Activated CD8-positive, alpha-beta T cell treated with anti-CD3 and anti-CD28 coated beads, Interleukin-2, amount 10 ng/mL, durations not matched to agents 7 days and 5 days (primary cell): ENCODE results near the gene GABBR2. TPM values are rescaled to one million over a fixed set of nuclear protein-coding genes. Genes with fewer than 3 reads are reported as not detected.
A peak's percentile ranks its signal among the peaks of the same experiment; 100 is the strongest.

Experiments used
- ATAC-seq: fragments of 150-1000 bp; cut with Tn5 transposase; one replicate; pipeline ENCODE4 v1.10.0; 2021; ENCODE audit warnings: moderate library complexity
- CTCF ChIA-PET: fragments of 350-600 bp; sonication (Branson Sonifier 250); formaldehyde crosslinking; loops from one replicate; lab custom pipeline; 2021; ENCODE audit warnings: antibody characterized with exemption; lab: Charles Lee
- POLR2A ChIA-PET: fragments of 350-600 bp; sonication (Branson Sonifier 250); formaldehyde crosslinking; loops from one replicate; lab custom pipeline; 2021; ENCODE audit warnings: antibody characterized with exemption; lab: Charles Lee
- DNase-seq: peaks from one replicate; pipeline ENCODE4 v3.0.0-alpha.2; 2020
- H3K27ac Mint-ChIP-seq: one replicate; pipeline ENCODE4 v1.8.0; 2021; ENCODE audit warnings: mild to moderate bottlenecking, mixed read lengths
- H3K27me3 Mint-ChIP-seq: one replicate; pipeline ENCODE4 v1.8.0; 2021; ENCODE audit warnings: low read depth, mixed read lengths
- H3K36me3 Mint-ChIP-seq: one replicate; pipeline ENCODE4 v1.8.0; 2021; ENCODE audit warnings: low read depth, mixed read lengths
- H3K4me1 Mint-ChIP-seq: one replicate; pipeline ENCODE4 v1.8.0; 2021; ENCODE audit warnings: low read depth, mixed read lengths
- H3K4me3 Mint-ChIP-seq: one replicate; pipeline ENCODE4 v1.8.0; 2021; ENCODE audit warnings: mild to moderate bottlenecking, mixed read lengths
- H3K9me3 Mint-ChIP-seq: one replicate; pipeline ENCODE4 v1.8.0; 2022; ENCODE audit warnings: mixed read lengths; ENCODE audit not compliant: insufficient read depth
- total RNA-seq, 2 experiments: library from RNA; stranded (reverse); gene quantifications; one replicate each; pipeline ENCODE4 v1.2.3, GENCODE V29; 2021

Gene GABBR2
- total RNA-seq, 2 experiments from 2014 or later, result not detected

DNA sequence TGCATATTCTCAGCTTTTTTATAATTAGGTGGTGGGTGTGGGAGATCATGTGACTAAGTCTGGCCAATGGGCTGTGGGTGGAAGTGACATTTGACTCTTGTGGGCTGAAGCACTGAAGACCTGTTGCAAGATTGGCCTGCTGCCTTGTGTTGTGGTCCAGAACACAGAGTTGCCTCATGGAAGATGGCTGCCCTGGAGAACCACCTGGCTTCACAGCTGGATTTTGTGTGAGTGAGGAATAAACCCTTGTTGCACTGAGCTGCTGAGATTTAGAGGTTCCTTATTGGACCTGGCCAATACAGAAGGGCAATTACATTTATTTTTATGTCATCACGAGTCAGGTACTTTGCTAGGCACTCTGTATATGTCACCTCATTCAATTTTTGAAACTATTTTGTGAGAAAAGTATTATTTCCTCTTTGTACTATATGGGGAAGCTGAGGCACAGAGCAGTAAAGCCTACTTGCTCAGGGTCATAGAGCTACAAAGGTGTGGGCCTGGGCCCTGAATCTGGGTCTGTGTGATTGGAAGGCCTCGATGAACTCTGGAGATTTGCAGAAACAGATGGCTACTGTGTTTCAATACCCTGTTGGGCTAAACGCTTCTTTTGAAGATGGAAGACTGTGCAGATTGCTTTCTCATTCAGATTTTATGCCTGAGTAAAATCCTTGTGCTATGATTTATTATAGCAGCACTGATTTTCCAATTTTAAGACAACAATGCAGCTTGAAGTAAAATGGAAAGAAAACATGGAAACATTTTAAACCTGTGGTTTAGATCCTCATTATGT lies 382.1 kb downstream of the GABBR2 start:
- POLR2A ChIA-PET, result no interaction called here
- no peak overlapping the region for H3K4me3 Mint-ChIP-seq
- CTCF ChIA-PET, result interaction anchor here (1.5 kb wide), 1 partner anchor 11 kb away, joined by 3 read pairs; no protein-coding TSS in a partner anchor
- H3K9me3 Mint-ChIP-seq, result no peaks in the 10 kb centered on the region
- DNase-seq (peak; percentile 19), ATAC-seq (no peak)
- H3K27ac Mint-ChIP-seq, result no peak overlapping the region
- peaks cover 3% of the 10 kb centered on the region for H3K27me3 Mint-ChIP-seq
- H3K4me1 Mint-ChIP-seq, result peaks cover 6% of the 10 kb centered on the region
- no peaks in the 10 kb centered on the region for H3K36me3 Mint-ChIP-seq

DNA sequence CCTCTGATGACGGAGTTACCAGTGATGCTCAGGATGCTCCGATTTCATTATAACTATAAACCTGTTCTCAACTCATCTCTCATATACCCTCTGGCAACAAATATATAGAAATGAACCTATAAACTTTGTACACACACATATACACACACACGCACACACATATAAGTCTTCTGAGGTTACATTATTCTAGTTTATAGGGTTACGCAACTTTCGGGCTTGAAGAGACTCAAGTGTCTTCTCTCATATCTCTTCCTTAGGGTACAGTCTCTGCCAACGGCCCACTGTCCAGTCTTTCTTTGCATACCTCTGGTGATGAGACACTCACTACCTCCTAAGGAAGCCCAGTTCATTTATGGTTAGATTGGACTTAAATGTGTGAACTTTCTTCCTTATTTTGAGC lies 383.9 kb downstream of the GABBR2 start:
- Mint-ChIP-seq H3K4me1 (peaks cover 6% of the 10 kb centered on the region), H3K4me3 (no peak overlapping the region), H3K9me3 (no peaks in the 10 kb centered on the region), H3K27me3 (no peaks in the 10 kb centered on the region), H3K36me3 (no peaks in the 10 kb centered on the region), H3K27ac (no peak overlapping the region)
- POLR2A ChIA-PET, result no interaction called here
- ATAC-seq (no peak), DNase-seq (no peak)
- CTCF ChIA-PET, result no interaction called here

DNA sequence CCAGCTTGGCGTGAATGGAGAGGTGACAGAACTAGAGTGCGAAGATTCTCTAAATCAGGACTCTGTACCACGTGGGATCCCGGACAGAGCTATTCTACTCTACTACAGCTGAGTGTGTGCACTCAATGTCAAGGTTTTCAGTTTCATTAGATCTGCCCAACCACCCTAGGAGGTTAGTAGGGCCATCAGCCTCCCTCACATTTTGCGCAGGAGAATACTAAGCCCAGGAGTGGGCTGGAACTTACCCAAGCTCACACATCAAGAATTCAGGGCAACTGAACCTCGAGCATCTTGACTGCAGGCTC lies 385.0 kb downstream of the GABBR2 start:
- Mint-ChIP-seq H3K27ac (no peak overlapping the region), H3K9me3 (no peaks in the 10 kb centered on the region), H3K27me3 (no peaks in the 10 kb centered on the region), H3K4me3 (no peak overlapping the region), H3K36me3 (no peaks in the 10 kb centered on the region), H3K4me1 (peaks cover 6% of the 10 kb centered on the region)
- POLR2A ChIA-PET, result no interaction called here
- no peak for DNase-seq
- no peak for ATAC-seq
- CTCF ChIA-PET, result interaction anchor here (1.0 kb wide), 1 partner anchor 452 kb away, joined by 3 read pairs; no protein-coding TSS in a partner anchor

GRCh38 chr9:98323051-98323830 lies 385.5 kb downstream of the GABBR2 start:
- ChIA-PET CTCF (interaction anchor here (1.0 kb wide), 1 partner anchor 453 kb away, joined by 3 read pairs; no protein-coding TSS in a partner anchor), POLR2A (no interaction called here)
- ATAC-seq (no peak), DNase-seq (no peak)
- Mint-ChIP-seq H3K9me3 (no peaks in the 10 kb centered on the region), H3K27me3 (no peaks in the 10 kb centered on the region), H3K27ac (no peak overlapping the region), H3K36me3 (no peaks in the 10 kb centered on the region), H3K4me3 (no peak overlapping the region), H3K4me1 (peaks cover 6% of the 10 kb centered on the region)

- no peaks in the 10 kb centered on the region for H3K9me3 Mint-ChIP-seq
- no peaks in the 10 kb centered on the region for H3K27me3 Mint-ChIP-seq
- POLR2A ChIA-PET, result no interaction called here
- DNase-seq (no peak), ATAC-seq (no peak)
- no peak overlapping the region for H3K4me3 Mint-ChIP-seq
- no peak overlapping the region for H3K27ac Mint-ChIP-seq
- CTCF ChIA-PET, result no interaction called here
- H3K4me1 Mint-ChIP-seq, result peaks cover 6% of the 10 kb centered on the region
- H3K36me3 Mint-ChIP-seq, result no peaks in the 10 kb centered on the region
Measured at GRCh38 chr9:98321269-98321668, 387.5 kb downstream of the GABBR2 start.

GRCh38 chr9:98318834-98319478 lies 389.8 kb downstream of the GABBR2 start:
- Mint-ChIP-seq H3K36me3 (no peaks in the 10 kb centered on the region), H3K4me3 (no peak overlapping the region), H3K4me1 (no peaks in the 10 kb centered on the region), H3K9me3 (no peaks in the 10 kb centered on the region), H3K27me3 (no peaks in the 10 kb centered on the region), H3K27ac (no peak overlapping the region)
- ChIA-PET CTCF (no interaction called here), POLR2A (interaction anchor here (0.6 kb wide), 1 partner anchor 110 kb away, joined by 4 read pairs; no protein-coding TSS in a partner anchor)
- ATAC-seq (no peak), DNase-seq (no peak)

DNA sequence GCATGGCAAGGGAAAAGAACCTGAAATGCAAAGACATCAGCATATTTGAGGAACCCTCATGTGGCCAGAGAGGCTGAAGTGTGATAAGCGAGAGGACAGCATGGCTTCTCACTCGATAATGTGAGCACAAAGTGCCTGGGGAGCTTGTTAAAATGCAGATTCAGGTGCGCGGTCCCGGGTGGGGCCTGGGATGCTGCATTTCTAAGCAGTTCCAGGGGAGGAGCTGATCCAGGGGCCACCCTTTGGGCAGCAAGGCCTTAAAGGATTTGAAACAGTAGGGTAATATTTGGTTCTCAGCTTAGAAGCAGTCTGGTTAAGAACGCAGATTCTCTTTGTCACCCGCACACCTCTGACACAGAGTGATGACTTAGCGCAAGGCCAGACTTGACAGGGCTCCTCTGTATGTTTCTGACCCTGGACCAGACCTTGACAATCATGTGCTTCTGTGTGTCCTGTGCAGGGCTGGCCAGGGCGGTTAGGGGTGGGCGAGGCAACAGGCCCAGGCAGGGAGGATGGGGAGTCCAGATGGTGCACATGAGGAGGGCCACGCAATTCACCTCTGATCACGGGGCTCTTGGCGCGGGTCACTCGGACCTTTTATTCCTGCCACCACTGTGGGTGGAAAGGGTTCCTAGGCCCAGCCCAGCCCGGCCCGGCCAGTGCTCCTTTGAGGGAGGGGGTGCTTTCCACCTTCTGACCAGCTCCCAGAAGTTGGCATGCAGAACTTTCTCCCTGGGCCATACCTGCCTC lies 390.5 kb downstream of the GABBR2 start:
- CTCF ChIA-PET, result no interaction called here
- Mint-ChIP-seq H3K4me3 (no peak overlapping the region), H3K9me3 (no peaks in the 10 kb centered on the region), H3K4me1 (no peaks in the 10 kb centered on the region), H3K27ac (no peak overlapping the region), H3K36me3 (no peaks in the 10 kb centered on the region), H3K27me3 (no peaks in the 10 kb centered on the region)
- DNase-seq, result no peak
- POLR2A ChIA-PET, result interaction anchor here (0.6 kb wide), 1 partner anchor 111 kb away, joined by 4 read pairs; no protein-coding TSS in a partner anchor
- no peak for ATAC-seq

DNA sequence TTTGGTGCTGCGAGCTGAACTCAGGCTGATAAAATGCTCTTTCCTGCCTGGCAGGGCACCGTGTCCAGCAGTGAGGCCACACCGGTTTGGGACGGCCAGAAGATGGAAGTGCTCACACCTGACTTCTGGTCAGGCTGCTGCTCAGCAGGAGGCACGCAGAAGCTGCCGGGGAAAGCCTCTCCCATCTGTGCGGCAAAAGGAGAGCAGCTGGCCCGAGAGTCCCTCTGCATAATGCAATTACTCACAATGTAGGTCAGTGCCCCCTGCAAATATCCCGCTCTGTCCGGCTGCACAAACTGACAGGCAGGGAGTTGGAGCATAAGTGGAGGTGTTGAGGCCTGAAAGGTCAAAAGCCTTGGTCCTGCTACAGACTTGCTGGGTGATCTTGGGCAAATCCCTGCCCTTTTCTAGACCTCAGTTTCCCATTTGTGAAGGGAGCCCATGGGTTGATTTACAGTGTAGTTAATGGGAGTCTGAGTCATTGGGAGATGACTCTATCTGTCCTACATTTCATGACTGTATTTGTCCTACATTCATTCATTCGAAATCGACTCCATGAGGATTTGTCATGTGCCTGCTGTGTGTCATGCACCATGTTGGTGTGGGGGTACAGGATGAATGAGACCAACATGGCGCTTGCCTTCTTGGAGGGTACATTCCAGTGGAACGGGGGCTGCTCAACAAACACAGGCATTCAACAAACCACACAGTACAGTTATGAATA lies 391.4 kb downstream of the GABBR2 start:
- H3K36me3 Mint-ChIP-seq, result no peaks in the 10 kb centered on the region
- H3K4me1 Mint-ChIP-seq, result no peaks in the 10 kb centered on the region
- H3K9me3 Mint-ChIP-seq, result no peaks in the 10 kb centered on the region
- POLR2A ChIA-PET, result no interaction called here
- CTCF ChIA-PET, result interaction anchor here (5.4 kb wide), 1 partner anchor 459 kb away, joined by 50 read pairs; no protein-coding TSS in a partner anchor
- DNase-seq, result no peak
- no peak overlapping the region for H3K27ac Mint-ChIP-seq
- ATAC-seq, result no peak
- H3K4me3 Mint-ChIP-seq, result no peak overlapping the region
- H3K27me3 Mint-ChIP-seq, result no peaks in the 10 kb centered on the region

GRCh38 chr9:98316445-98317133 lies 392.1 kb downstream of the GABBR2 start:
- H3K4me3 Mint-ChIP-seq, result no peak overlapping the region
- H3K27ac Mint-ChIP-seq, result no peak overlapping the region
- no peaks in the 10 kb centered on the region for H3K36me3 Mint-ChIP-seq
- no peaks in the 10 kb centered on the region for H3K4me1 Mint-ChIP-seq
- H3K9me3 Mint-ChIP-seq, result no peaks in the 10 kb centered on the region
- ATAC-seq, result no peak
- no peak for DNase-seq
- ChIA-PET POLR2A (no interaction called here), CTCF (interaction anchor here (0.9 to 5.4 kb wide), 3 partner anchors 112 to 474 kb away, joined by 3 to 50 read pairs (median 3); no protein-coding TSS in a partner anchor)
- no peaks in the 10 kb centered on the region for H3K27me3 Mint-ChIP-seq

DNA sequence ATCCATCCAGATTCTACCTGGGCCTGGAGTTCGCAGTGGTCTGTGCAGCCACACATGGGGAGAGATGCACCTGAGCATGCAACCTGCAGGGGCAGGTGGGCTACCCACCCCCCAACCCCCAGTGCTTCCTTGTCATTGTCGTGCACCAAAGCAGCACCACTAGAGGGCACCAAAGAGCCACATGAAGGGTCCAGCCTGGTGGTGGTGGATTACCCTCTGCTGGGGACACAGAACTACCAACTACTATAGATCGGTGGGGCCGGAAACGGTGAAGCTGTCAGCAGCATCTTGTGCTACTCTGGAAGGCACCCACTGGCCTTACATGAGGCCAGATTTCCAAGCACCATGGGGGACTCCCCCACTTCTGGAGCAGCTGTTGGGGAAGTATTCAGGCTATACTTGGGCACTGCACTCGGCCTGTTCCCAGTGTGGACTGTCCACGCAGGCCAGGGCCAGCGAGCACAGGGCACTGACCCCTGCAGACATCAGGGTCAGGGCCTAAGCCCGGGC lies 393.1 kb downstream of the GABBR2 start:
- no peaks in the 10 kb centered on the region for H3K4me1 Mint-ChIP-seq
- H3K4me3 Mint-ChIP-seq, result no peak overlapping the region
- CTCF ChIA-PET, result interaction anchor here (0.6 to 5.4 kb wide), 11 partner anchors 9 to 475 kb away, joined by 3 to 50 read pairs (median 3); no protein-coding TSS in a partner anchor
- H3K9me3 Mint-ChIP-seq, result no peaks in the 10 kb centered on the region
- peak; percentile 96 for ATAC-seq
- POLR2A ChIA-PET, result no interaction called here
- DNase-seq, result peak; percentile 88
- H3K27ac Mint-ChIP-seq, result no peak overlapping the region
- no peaks in the 10 kb centered on the region for H3K36me3 Mint-ChIP-seq
- H3K27me3 Mint-ChIP-seq, result no peaks in the 10 kb centered on the region
